ENCODE data around the gene ZNF862. TPM values are rescaled to one million over a fixed set of nuclear protein-coding genes. Genes with fewer than 3 reads are reported as not detected.

ZNF862 gene
- total RNA-seq, 2 donors from 2014 or later: 8.8 to 9.9 TPM

DNA sequence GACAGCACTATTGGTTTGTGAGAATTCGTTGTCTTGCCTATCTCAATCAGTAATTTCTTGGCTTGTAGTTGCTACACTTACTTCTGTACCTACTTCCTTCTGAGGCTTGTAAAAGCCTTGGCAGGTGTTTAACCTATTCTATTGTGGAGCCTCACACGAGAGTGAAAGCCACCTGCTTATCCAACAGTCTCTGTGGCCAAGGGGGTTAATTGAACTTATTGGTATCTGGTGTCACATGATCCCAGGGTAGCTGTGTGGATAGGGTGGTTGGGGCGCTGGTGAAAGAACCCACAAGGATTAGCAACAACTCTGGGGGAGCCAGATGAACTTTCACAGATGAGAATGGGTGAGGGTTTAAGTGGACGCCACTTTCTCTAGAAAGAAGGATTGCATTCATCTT lies 21.7 kb downstream of the ZNF862 start:
- no peaks in the 10 kb centered on the region for H3K27me3 ChIP-seq
- TF ChIP-seq, protein P1, sequence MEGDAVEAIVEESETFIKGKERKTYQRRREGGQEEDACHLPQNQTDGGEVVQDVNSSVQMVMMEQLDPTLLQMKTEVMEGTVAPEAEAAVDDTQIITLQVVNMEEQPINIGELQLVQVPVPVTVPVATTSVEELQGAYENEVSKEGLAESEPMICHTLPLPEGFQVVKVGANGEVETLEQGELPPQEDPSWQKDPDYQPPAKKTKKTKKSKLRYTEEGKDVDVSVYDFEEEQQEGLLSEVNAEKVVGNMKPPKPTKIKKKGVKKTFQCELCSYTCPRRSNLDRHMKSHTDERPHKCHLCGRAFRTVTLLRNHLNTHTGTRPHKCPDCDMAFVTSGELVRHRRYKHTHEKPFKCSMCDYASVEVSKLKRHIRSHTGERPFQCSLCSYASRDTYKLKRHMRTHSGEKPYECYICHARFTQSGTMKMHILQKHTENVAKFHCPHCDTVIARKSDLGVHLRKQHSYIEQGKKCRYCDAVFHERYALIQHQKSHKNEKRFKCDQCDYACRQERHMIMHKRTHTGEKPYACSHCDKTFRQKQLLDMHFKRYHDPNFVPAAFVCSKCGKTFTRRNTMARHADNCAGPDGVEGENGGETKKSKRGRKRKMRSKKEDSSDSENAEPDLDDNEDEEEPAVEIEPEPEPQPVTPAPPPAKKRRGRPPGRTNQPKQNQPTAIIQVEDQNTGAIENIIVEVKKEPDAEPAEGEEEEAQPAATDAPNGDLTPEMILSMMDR (IDR thresholded peaks at IDR 0.05): no peak
- no peak overlapping the region for H3K9ac ChIP-seq (ENCODE audit: low read depth in 2 of 2, low read length in 2 of 2)
- no peak overlapping the region for H3K4me3 ChIP-seq
- no peaks in the 10 kb centered on the region for H3K36me3 ChIP-seq
- H3K4me1 ChIP-seq: no peaks in the 10 kb centered on the region
- DNase-seq: no peak
- intact Hi-C loops (cut with DNase I): no loop called here
- no peaks in the 10 kb centered on the region for H3K9me3 ChIP-seq
- H3K27ac ChIP-seq: no peak overlapping the region

DNA sequence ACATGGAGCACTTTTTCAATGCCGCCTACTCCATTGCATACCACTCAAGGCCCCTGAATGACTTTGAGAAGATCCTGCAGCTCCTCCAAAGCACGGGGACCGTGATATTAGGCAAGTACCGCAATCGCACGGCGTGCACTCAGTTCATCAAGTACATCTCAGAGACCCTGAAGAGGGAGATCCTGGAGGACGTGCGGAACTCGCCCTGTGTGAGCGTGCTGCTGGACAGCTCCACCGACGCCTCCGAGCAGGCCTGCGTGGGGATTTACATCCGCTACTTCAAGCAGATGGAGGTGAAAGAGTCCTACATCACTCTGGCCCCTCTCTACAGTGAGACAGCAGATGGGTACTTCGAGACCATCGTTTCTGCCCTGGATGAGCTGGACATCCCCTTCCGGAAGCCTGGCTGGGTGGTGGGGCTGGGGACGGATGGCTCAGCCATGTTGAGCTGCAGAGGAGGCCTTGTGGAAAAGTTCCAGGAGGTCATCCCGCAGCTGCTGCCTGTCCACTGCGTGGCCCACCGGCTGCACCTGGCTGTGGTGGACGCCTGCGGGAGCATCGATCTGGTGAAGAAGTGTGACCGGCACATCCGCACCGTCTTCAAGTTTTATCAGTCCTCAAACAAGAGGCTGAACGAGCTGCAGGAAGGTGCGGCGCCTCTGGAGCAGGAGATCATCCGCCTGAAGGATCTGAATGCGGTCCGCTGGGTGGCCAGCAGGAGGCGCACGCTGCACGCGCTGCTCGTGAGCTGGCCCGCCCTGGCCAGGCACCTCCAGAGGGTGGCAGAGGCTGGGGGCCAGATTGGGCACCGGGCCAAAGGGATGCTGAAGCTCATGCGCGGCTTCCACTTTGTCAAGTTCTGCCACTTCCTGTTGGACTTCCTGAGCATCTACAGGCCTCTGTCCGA lies 22.9 kb downstream of the ZNF862 start:
- Histone ChIP-seq H3K27ac (no peak overlapping the region), H3K9ac (ENCODE audit: low read depth in 2 of 2, low read length in 2 of 2) (no peak overlapping the region), H3K27me3 (no peaks in the 10 kb centered on the region), H3K36me3 (no peaks in the 10 kb centered on the region), H3K4me3 (no peak overlapping the region), H3K4me1 (no peaks in the 10 kb centered on the region), H3K9me3 (no peaks in the 10 kb centered on the region)
- intact Hi-C loops (cut with DNase I): no loop called here
- no peak for DNase-seq
- TF ChIP-seq, protein P1 (IDR thresholded peaks at IDR 0.05): no peak

DNA sequence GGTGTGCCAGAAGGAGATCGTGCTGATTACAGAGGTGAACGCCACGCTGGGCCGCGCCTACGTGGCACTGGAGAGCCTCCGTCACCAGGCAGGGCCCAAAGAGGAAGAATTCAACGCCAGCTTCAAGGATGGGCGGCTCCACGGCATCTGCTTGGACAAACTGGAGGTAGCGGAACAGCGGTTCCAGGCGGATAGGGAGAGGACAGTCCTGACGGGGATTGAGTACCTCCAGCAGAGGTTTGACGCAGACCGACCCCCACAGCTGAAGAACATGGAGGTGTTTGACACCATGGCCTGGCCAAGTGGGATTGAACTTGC lies 23.5 kb downstream of the ZNF862 start:
- TF ChIP-seq, protein P1 (IDR thresholded peaks at IDR 0.05): no peak
- no peak overlapping the region for H3K4me3 ChIP-seq
- H3K36me3 ChIP-seq: no peaks in the 10 kb centered on the region
- DNase-seq: no peak
- H3K27me3 ChIP-seq: no peaks in the 10 kb centered on the region
- H3K27ac ChIP-seq: no peak overlapping the region
- H3K9ac ChIP-seq (ENCODE audit: low read depth in 2 of 2, low read length in 2 of 2): no peak overlapping the region
- H3K9me3 ChIP-seq: no peaks in the 10 kb centered on the region
- H3K4me1 ChIP-seq: no peaks in the 10 kb centered on the region
- intact Hi-C loops (cut with DNase I): no loop called here

DNA sequence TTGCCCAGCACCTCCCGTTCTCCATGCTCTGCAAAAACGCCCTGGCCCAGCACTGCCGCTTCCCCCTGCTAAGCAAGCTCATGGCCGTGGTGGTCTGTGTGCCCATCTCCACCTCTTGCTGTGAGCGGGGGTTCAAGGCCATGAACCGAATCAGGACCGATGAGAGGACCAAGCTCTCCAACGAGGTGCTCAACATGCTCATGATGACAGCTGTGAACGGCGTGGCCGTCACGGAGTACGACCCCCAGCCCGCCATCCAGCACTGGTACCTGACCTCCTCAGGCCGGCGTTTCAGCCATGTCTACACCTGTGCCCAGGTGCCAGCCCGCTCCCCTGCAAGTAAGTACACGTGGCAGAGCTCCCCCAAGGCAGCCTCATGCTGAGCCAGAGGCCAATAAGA lies 24.0 kb downstream of the ZNF862 start:
- no peak for DNase-seq
- TF ChIP-seq, protein P1 (IDR thresholded peaks at IDR 0.05): no peak
- Histone ChIP-seq H3K9ac (ENCODE audit: low read depth in 2 of 2, low read length in 2 of 2) (no peak overlapping the region), H3K4me1 (no peaks in the 10 kb centered on the region), H3K27me3 (no peaks in the 10 kb centered on the region), H3K36me3 (no peaks in the 10 kb centered on the region), H3K9me3 (no peaks in the 10 kb centered on the region), H3K27ac (no peak overlapping the region), H3K4me3 (no peak overlapping the region)
- intact Hi-C loops (cut with DNase I): no loop called here

DNA sequence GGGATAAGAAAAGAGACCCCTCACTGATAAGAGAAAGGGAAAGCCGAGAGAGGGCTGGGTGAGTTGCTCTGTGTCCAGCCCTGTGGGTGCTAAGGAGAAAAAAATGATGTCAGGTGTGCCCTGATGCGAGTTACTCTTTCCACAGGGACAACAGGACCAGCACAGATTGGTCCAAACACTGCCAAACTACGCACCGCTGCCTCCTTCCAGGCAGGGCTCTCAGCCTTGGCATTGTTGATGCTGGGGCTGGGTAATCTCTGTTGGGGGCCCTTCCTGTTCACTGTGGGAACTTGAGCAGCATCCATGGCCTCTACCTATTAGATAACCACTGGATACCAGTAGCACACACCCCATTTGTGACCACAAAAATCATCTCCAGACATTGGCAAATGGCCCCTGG lies 25.3 kb downstream of the ZNF862 start:
- no peak overlapping the region for H3K4me3 ChIP-seq
- H3K36me3 ChIP-seq: no peaks in the 10 kb centered on the region
- H3K9ac ChIP-seq (ENCODE audit: low read depth in 2 of 2, low read length in 2 of 2): no peak overlapping the region
- TF ChIP-seq, protein P1 (IDR thresholded peaks at IDR 0.05): no peak
- no peaks in the 10 kb centered on the region for H3K9me3 ChIP-seq
- DNase-seq: no peak
- no peaks in the 10 kb centered on the region for H3K4me1 ChIP-seq
- no peak overlapping the region for H3K27ac ChIP-seq
- no peaks in the 10 kb centered on the region for H3K27me3 ChIP-seq
- intact Hi-C loops (cut with DNase I): no loop called here

Data from colonic mucosa (tissue), 4 donors.